Renal cortex interstitium (tissue), 11 donors: Measurements from ENCODE around the gene KLK11. TPM values are rescaled to one million over a fixed set of nuclear protein-coding genes. Genes with fewer than 3 reads are reported as not detected.
A peak's percentile ranks its signal among the peaks of the same experiment; 100 is the strongest.

Experiments used
- DNase-seq, 11 donors: peaks; one replicate each; pipeline ENCODE4 v3.0.0-alpha.2; 2013; ENCODE audit warnings: low read depth in 9 of 11, low spot score in 4 of 11; ENCODE audit errors: extremely low read depth in 1 of 11
- polyA plus RNA-seq, 3 donors: library from polyadenylated mRNA; unstranded; fragments of 120-200 nt; gene quantifications; one replicate each; pipeline ENCODE4 v1.2.1, GENCODE V29; 2013; ENCODE audit not compliant: insufficient read length in 3 of 3

KLK11 gene
- polyA plus RNA-seq, 3 donors: 0.19 to 0.38 TPM; not detected in 1

DNA sequence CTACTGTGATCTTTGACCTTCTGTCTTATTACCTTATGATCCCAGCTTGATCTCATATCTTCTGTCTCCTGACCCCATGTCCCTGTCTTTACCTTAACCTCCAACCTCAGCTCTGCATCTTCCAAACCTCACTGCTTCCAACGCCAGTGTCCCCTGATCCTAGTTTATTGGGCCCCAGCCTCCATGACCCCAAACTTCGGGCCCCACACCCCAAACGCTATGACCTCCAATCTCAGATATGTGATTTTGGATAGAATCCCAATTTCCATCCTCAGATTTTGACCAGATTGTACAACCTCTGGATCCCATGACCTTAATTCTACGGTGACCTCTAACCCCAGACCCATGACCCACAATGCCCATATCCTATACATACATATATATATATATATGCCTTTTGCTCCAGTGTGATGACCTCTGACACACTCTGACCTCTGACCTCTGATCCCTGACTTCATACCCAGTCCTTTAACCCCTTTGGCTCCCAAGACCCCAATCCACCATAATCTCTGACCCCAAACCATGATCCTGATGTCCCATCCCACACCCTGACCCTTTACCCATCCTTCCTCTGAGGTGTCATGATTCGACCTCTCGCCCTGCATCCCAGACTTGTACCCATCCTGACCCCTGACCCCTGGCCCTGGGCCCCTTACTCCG is 4.9 kb upstream of the KLK11 start:
- DNase-seq: no peak

DNA sequence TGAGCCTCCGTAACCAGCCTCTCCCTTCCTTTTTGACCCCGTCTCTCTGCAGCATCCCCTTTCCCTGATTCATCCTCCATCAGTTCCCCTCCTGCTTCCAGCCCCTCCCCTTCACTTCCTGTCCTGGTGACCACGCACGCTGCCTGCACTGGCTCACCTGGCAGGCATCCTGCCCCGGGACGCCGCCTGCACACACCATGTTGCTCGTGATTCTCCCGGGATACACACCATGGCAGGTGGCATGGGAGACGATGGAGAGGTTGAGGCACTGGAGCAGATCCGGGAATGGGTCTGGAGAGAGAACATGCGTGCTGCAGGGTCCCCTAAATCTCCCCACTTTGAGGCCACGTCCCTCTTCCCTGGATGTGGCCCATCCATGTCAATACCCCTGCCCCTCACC is 4.2 kb upstream of the KLK11 start:
- no peak for DNase-seq

DNA sequence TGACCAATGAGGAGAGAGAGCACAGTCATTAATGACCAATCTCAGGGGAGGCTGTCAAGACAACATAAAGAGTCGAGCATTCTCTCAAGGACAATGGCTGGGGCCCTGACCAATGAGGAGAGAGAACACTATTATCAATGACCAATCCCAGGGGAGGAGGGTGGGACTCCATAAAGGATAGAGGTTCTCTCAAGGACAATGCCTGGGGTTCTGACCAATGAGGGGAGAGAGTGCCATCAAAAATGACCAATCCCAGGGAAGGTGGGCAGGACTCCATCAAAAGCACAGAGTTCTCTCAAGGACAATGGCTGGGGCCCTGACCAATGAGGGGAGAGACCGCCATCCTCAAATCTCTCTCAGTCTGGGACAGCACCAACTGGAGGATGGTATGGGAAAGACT is 3.3 kb upstream of the KLK11 start:
- DNase-seq: no peak

- no peak for DNase-seq
Measured at GRCh38 chr19:51027873-51028272, 1.5 kb upstream of the KLK11 start.

- no peak for DNase-seq
Measured at GRCh38 chr19:51027126-51027806, 850 bp upstream of the KLK11 start.

DNA sequence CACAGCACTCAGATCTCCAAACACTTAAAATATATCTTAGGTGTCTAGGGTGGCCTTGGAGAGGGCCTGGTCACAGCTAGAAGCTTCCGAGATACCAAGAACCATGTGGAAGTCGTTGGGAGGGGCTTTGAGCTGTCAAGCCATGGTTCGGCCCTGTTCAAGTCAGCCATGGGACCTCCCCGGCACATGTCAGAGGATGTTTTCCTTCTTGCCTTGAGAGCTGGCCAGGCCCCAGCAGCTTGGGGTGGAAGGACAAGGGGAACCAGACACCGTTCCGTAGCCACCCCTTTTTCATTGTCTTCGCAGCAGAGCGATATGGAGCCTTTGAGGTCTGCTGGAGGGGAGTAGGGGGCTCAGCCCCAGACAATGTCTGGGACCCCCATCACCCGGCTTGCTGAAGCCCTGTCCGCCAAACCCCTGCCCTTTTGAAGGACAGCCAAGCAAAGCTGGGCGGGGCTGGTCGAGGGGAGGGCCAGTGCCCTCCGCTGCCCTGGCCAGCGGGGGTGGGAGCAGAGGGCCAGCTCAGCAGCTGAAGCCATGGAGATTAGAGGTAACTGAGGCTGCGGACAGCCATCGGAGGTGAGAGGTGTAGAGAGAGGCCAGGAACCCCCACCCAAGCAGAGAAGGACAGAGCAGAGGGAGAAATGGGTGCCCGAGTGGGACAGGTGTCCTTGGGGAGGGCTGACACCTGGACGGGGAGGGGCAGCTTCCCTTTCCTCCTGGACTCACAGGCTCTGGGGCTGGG is 435 bp downstream of the KLK11 start:
- peak in 2 of 11 donors; percentile 42 to 43 for DNase-seq

GRCh38 chr19:51025401-51025800 is 1.0 kb downstream of the KLK11 start:
- no peak for DNase-seq

DNA sequence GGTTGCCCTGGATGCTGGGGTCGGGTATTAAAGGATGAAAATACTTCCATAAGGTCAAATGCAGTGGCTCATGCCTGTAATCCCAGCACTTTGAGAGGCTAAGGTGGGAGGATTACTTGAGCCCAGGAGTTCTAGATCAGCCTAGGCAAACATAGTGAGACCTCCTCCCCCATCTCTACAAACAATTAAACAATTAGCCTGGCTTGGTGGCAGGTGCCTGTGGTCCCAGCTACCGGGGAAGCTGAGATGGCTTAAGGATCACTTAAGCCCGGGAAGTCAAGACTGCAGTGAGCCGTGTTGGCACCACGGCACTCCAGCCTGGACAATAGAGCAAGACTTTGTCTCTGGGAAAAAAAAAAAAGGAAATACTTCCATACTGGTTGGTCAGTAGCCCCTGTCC is 1.5 kb downstream of the KLK11 start:
- no peak for DNase-seq

DNA sequence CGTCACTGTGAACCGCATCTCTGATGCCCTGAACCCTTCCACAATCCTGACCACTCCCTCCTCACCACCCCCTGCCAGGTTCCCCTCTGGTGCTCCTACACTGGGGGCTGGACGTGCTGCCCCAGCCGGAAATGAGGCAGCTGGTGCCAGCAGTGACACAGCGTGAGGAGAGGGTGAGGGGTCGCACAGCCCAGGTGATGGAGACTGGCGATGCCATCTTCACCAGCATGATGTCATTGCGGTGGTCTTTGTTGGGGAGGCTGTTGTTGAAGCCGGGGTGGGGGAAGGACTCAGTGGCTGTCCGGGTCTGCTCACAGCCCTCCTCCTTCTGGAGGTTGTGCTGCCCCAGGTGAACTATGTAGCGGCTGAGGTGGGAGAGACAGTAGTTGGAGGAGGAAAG is 2.5 kb downstream of the KLK11 start:
- no peak for DNase-seq

DNA sequence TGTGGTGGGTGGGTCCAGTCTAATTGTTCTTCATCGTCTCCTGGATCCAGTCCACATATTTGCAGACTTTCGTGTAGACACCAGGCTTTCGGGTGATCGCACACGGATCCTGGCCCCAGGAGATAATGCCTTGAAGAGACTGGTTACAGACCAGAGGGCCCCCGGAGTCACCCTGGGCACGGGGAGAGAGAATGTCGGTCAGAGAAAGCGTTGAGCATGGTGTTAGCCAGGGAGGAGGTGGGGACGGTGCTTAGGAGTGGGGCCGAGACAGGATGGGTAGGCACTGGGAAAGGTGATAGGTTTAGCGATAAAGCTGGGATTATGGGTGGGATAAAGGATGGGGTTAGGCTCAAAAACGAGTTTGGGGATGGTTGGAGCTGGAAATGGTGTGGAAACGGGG is 3.9 kb downstream of the KLK11 start:
- no peak for DNase-seq

GRCh38 chr19:51020988-51021651 is 5.3 kb downstream of the KLK11 start:
- peak in 3 of 11 donors; percentile 33 to 49 (median 39) for DNase-seq

DNA sequence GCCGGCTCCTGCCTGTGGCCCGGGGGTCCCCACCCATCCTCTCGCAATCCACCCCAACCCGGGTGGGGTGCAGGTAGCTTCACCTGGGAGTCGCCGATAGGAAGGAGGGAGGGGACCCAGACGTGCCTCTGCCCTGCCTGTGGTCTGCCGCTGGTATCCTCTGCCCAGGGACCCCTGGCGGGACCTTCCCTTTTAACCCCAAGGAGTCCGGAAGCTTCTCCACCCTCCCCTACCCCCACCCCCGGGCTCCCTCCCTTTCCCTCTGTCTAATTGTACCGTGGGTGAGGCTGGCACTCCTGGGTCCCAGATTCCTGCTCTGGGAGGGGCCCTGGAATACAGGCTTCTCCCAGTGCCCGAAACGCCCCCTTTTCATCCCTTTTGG is 6.9 kb downstream of the KLK11 start, which contains the start of gene KLK10:
Gene KLK10, minus strand, starts transcription at position 166 of the 382 bp plus-strand sequence. CDS start 579 bp downstream, outside the sequence.
- no peak for DNase-seq

DNA sequence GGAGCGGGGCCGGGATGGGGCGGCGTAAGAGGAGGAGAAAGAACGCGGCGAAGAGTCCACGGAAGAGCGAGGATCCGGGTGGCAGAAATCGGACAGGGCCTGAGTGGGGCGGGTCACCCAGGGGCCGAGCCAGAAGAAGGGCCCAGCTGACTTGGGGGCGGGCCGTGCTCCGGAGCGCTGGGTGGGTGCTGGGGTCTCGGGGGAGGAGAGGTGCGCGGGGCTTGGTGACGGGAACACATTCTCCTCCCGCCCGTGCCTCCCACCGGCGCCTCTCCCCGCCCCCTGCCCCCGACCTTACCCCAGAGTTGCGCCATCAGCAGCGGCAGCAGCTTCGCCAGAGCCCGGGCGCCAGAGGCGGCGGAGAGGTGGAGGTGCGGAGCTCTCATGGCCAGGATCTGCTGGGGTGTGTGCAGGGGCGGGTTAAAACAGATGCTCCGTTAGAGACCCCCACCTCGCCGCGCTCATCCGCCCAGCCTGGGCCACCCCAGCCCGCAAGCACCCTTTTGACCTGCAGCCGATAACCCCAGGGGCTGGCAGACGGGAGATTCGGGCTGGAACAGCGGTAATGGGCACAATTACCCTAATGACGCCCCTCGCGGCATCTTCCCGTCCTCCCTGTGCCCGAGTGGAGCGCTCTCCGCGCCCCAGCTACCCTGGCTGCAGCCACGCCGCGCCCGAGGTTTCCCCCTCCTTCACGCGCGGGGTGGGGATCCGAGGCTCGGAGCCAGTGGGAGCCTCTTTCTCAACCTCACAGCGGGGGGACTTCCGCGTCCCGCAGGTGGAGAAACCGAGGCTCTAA is 7.5 kb downstream of the KLK11 start:
- DNase-seq: no peak

GRCh38 chr19:51016798-51017683 is 9.4 kb downstream of the KLK11 start:
- peak in 6 of 11 donors; percentile 52 to 70 (median 56) for DNase-seq

- no peak for DNase-seq
Measured at GRCh38 chr19:51015691-51016267, 10.6 kb downstream of the KLK11 start.

DNA sequence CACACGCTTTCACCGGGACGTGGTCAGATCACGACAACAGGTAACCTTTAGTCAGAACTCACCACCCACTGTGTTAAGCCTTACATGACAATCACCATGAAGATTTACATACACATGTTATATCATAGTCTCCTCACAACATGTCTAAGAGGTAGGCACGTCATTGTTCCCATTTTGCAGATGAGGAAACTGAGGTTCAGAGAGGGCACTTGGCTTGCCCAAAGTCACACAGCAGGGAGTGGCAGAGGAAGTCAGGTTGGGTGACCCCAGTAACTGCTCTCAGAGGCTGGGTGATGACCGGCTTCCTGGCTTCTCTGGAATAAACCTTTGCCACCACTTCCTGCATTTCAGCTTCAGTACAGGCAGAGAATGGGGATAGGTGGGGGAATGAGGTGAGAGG is 12.2 kb downstream of the KLK11 start:
- DNase-seq: no peak

GRCh38 chr19:51012661-51013190 is 13.7 kb downstream of the KLK11 start:
- no peak for DNase-seq
